ENCODE measurements around the gene PRKCQ. TPM values are rescaled to one million over a fixed set of nuclear protein-coding genes. Genes with fewer than 3 reads are reported as not detected.

PRKCQ gene
- total RNA-seq, 2 experiments from 2014 or later = 62.6 to 69.5 TPM

GRCh38 chr10:6579183-6579903 lies 733 bp downstream of the PRKCQ start:
- Mint-ChIP-seq H3K27me3 (no peaks in the 10 kb centered on the region), H3K4me1 (peaks cover 64% of the 10 kb centered on the region), H3K27ac (peak overlapping the region; percentile 92), H3K4me3 (peak overlapping the region; percentile 80), H3K9me3 (peaks cover 2% of the 10 kb centered on the region), H3K36me3 (ENCODE audit: low read depth) (peaks cover 73% of the 10 kb centered on the region)
- ChIA-PET CTCF (interaction anchor here (0.6 to 3.5 kb wide), 7 partner anchors 14 to 101 kb away, joined by 3 to 26 read pairs (median 5); no protein-coding TSS in a partner anchor), POLR2A (interaction anchor here (0.6 to 0.8 kb wide), 2 partner anchors 84 to 134 kb away, joined by 4 read pairs; no protein-coding TSS in a partner anchor)
- DNase-seq = peak; percentile 37

- Mint-ChIP-seq H3K27me3 (no peaks in the 10 kb centered on the region), H3K9me3 (peaks cover 2% of the 10 kb centered on the region), H3K4me1 (peaks cover 63% of the 10 kb centered on the region), H3K27ac (peak overlapping the region; percentile 92), H3K4me3 (peak overlapping the region; percentile 80), H3K36me3 (ENCODE audit: low read depth) (peaks cover 71% of the 10 kb centered on the region)
- POLR2A ChIA-PET = interaction anchor here (0.6 to 0.8 kb wide), 3 partner anchors 15 to 134 kb away, joined by 3 to 4 read pairs (median 4); no protein-coding TSS in a partner anchor
- DNase-seq = no peak
- CTCF ChIA-PET = interaction anchor here (0.6 to 3.5 kb wide), 9 partner anchors 9 to 89 kb away, joined by 3 to 26 read pairs (median 4); no protein-coding TSS in a partner anchor
These were observed 1.3 kb downstream of the PRKCQ start for GRCh38 chr10:6578795-6579182.

- Mint-ChIP-seq H3K36me3 (ENCODE audit: low read depth) (peaks cover 71% of the 10 kb centered on the region), H3K4me3 (peak overlapping the region; percentile 80), H3K9me3 (peaks cover 2% of the 10 kb centered on the region), H3K4me1 (peaks cover 63% of the 10 kb centered on the region), H3K27ac (peak overlapping the region; percentile 92), H3K27me3 (no peaks in the 10 kb centered on the region)
- DNase-seq = peak; percentile 61
- CTCF ChIA-PET = interaction anchor here (0.8 to 3.5 kb wide), 7 partner anchors 8 to 89 kb away, joined by 3 to 26 read pairs (median 4); no protein-coding TSS in a partner anchor
- POLR2A ChIA-PET = interaction anchor here (0.6 kb wide), 1 partner anchor 14 kb away, joined by 3 read pairs; no protein-coding TSS in a partner anchor
These were observed 1.8 kb downstream of the PRKCQ start for GRCh38 chr10:6578251-6578771.

GRCh38 chr10:6576326-6576725 lies 3.8 kb downstream of the PRKCQ start:
- DNase-seq = peak; percentile 33
- Mint-ChIP-seq H3K27me3 (no peaks in the 10 kb centered on the region), H3K36me3 (ENCODE audit: low read depth) (peaks cover 66% of the 10 kb centered on the region), H3K9me3 (no peaks in the 10 kb centered on the region), H3K27ac (peak overlapping the region; percentile 72), H3K4me3 (peak overlapping the region; percentile 66), H3K4me1 (peaks cover 62% of the 10 kb centered on the region)
- CTCF ChIA-PET = interaction anchor here (1.3 to 3.5 kb wide), 2 partner anchors 11 to 130 kb away, joined by 4 to 26 read pairs; no protein-coding TSS in a partner anchor
- POLR2A ChIA-PET = no interaction called here

- Mint-ChIP-seq H3K4me3 (no peak overlapping the region), H3K27ac (no peak overlapping the region), H3K9me3 (no peaks in the 10 kb centered on the region), H3K36me3 (ENCODE audit: low read depth) (peaks cover 74% of the 10 kb centered on the region), H3K4me1 (peaks cover 77% of the 10 kb centered on the region), H3K27me3 (no peaks in the 10 kb centered on the region)
- CTCF ChIA-PET = interaction anchor here (0.8 to 4.4 kb wide), 4 partner anchors 10 to 92 kb away, joined by 3 to 12 read pairs (median 5); no protein-coding TSS in a partner anchor
- DNase-seq = no peak
- POLR2A ChIA-PET = no interaction called here
These were observed 5.4 kb downstream of the PRKCQ start for GRCh38 chr10:6574664-6575176.

- no peaks in the 10 kb centered on the region for H3K9me3 Mint-ChIP-seq
- no peak for DNase-seq
- peak overlapping the region; percentile 54 for H3K27ac Mint-ChIP-seq
- no peaks in the 10 kb centered on the region for H3K27me3 Mint-ChIP-seq
- ChIA-PET POLR2A (no interaction called here), CTCF (interaction anchor here (0.8 to 4.4 kb wide), 6 partner anchors 8 to 161 kb away, joined by 3 to 12 read pairs (median 4); no protein-coding TSS in a partner anchor)
- H3K4me1 Mint-ChIP-seq = peaks cover 83% of the 10 kb centered on the region
- peaks cover 59% of the 10 kb centered on the region for H3K36me3 Mint-ChIP-seq (ENCODE audit: low read depth)
- H3K4me3 Mint-ChIP-seq = no peak overlapping the region
These were observed 9.2 kb downstream of the PRKCQ start for GRCh38 chr10:6570893-6571292.

- Mint-ChIP-seq H3K27me3 (no peaks in the 10 kb centered on the region), H3K4me3 (no peak overlapping the region), H3K4me1 (peaks cover 83% of the 10 kb centered on the region), H3K36me3 (ENCODE audit: low read depth) (peaks cover 53% of the 10 kb centered on the region), H3K9me3 (no peaks in the 10 kb centered on the region), H3K27ac (no peak overlapping the region)
- no peak for DNase-seq
- POLR2A ChIA-PET = no interaction called here
- CTCF ChIA-PET = interaction anchor here (1.6 to 1.8 kb wide), 2 partner anchors 13 to 38 kb away, joined by 3 to 6 read pairs; no protein-coding TSS in a partner anchor
These were observed 10.8 kb downstream of the PRKCQ start for GRCh38 chr10:6569259-6569658.

GRCh38 chr10:6567884-6568283 lies 12.2 kb downstream of the PRKCQ start:
- DNase-seq = no peak
- POLR2A ChIA-PET = no interaction called here
- no peaks in the 10 kb centered on the region for H3K27me3 Mint-ChIP-seq
- H3K27ac Mint-ChIP-seq = no peak overlapping the region
- CTCF ChIA-PET = interaction anchor here (1.1 to 1.5 kb wide), 2 partner anchors 11 to 14 kb away, joined by 3 to 4 read pairs; no protein-coding TSS in a partner anchor
- peaks cover 84% of the 10 kb centered on the region for H3K4me1 Mint-ChIP-seq
- no peak overlapping the region for H3K4me3 Mint-ChIP-seq
- H3K9me3 Mint-ChIP-seq = no peaks in the 10 kb centered on the region
- peaks cover 51% of the 10 kb centered on the region for H3K36me3 Mint-ChIP-seq (ENCODE audit: low read depth)

GRCh38 chr10:6567203-6567703 lies 12.8 kb downstream of the PRKCQ start:
- DNase-seq = no peak
- ChIA-PET POLR2A (no interaction called here), CTCF (interaction anchor here (1.5 to 4.5 kb wide), 3 partner anchors 11 to 15 kb away, joined by 3 to 26 read pairs (median 5); partner anchors contain the start of gene PRKCQ)
- peaks cover 84% of the 10 kb centered on the region for H3K4me1 Mint-ChIP-seq
- H3K36me3 Mint-ChIP-seq (ENCODE audit: low read depth) = peaks cover 47% of the 10 kb centered on the region
- no peak overlapping the region for H3K4me3 Mint-ChIP-seq
- H3K27me3 Mint-ChIP-seq = no peaks in the 10 kb centered on the region
- H3K9me3 Mint-ChIP-seq = no peaks in the 10 kb centered on the region
- no peak overlapping the region for H3K27ac Mint-ChIP-seq

GRCh38 chr10:6565588-6565987 lies 14.5 kb downstream of the PRKCQ start:
- ChIA-PET CTCF (interaction anchor here (1.4 to 4.5 kb wide), 4 partner anchors 8 to 20 kb away, joined by 3 to 26 read pairs (median 4); partner anchors contain the start of gene PRKCQ), POLR2A (interaction anchor here (0.7 kb wide), 1 partner anchor 118 kb away, joined by 3 read pairs; no protein-coding TSS in a partner anchor)
- no peak overlapping the region for H3K27ac Mint-ChIP-seq
- no peak overlapping the region for H3K4me3 Mint-ChIP-seq
- no peaks in the 10 kb centered on the region for H3K27me3 Mint-ChIP-seq
- DNase-seq = no peak
- peaks cover 80% of the 10 kb centered on the region for H3K4me1 Mint-ChIP-seq
- H3K36me3 Mint-ChIP-seq (ENCODE audit: low read depth) = peaks cover 42% of the 10 kb centered on the region
- no peaks in the 10 kb centered on the region for H3K9me3 Mint-ChIP-seq

GRCh38 chr10:6564367-6564766 lies 15.7 kb downstream of the PRKCQ start:
- H3K9me3 Mint-ChIP-seq = no peaks in the 10 kb centered on the region
- ChIA-PET POLR2A (interaction anchor here (0.6 to 1.2 kb wide), 2 partner anchors 14 to 32 kb away, joined by 3 read pairs; no protein-coding TSS in a partner anchor), CTCF (interaction anchor here (1.0 to 4.5 kb wide), 5 partner anchors 10 to 117 kb away, joined by 3 to 26 read pairs (median 3); no protein-coding TSS in a partner anchor)
- no peaks in the 10 kb centered on the region for H3K27me3 Mint-ChIP-seq
- H3K36me3 Mint-ChIP-seq (ENCODE audit: low read depth) = peaks cover 41% of the 10 kb centered on the region
- H3K4me3 Mint-ChIP-seq = peak overlapping the region; percentile 64
- no peak for DNase-seq
- peak overlapping the region; percentile 85 for H3K27ac Mint-ChIP-seq
- peaks cover 79% of the 10 kb centered on the region for H3K4me1 Mint-ChIP-seq

- no peaks in the 10 kb centered on the region for H3K9me3 Mint-ChIP-seq
- no peaks in the 10 kb centered on the region for H3K27me3 Mint-ChIP-seq
- peaks cover 42% of the 10 kb centered on the region for H3K36me3 Mint-ChIP-seq (ENCODE audit: low read depth)
- ChIA-PET POLR2A (interaction anchor here (0.6 to 1.2 kb wide), 4 partner anchors 15 to 95 kb away, joined by 3 to 4 read pairs (median 3); no protein-coding TSS in a partner anchor), CTCF (interaction anchor here (1.0 to 4.5 kb wide), 6 partner anchors 11 to 116 kb away, joined by 3 to 26 read pairs (median 6); no protein-coding TSS in a partner anchor)
- peak overlapping the region; percentile 64 for H3K4me3 Mint-ChIP-seq
- no peak for DNase-seq
- H3K4me1 Mint-ChIP-seq = peaks cover 80% of the 10 kb centered on the region
- peak overlapping the region; percentile 85 for H3K27ac Mint-ChIP-seq
These were observed 16.3 kb downstream of the PRKCQ start for GRCh38 chr10:6563731-6564130.

Data from activated CD4-positive, alpha-beta T cell treated with anti-CD3 and anti-CD28 coated beads, Interleukin-2, amount 10 ng/mL, durations not matched to agents 7 days and 5 days (primary cell).